NB4 (cell line): Measurements from ENCODE around the gene GALNT11.
"Not testable (repeated sequence)": the region's sequence is repeated elsewhere in the genome, so short reads cannot be mapped to it uniquely, and the experiment has no call there.

Experiments used
- TF ChIP-seq, protein P1 (sequence below): IDR thresholded peaks from 2 replicates; pipeline ENCODE4 v1.6.1; 2011; ENCODE audit warnings: low read depth, low read length
- TF ChIP-seq, protein P2 (sequence below): IDR thresholded peaks from one replicate; pipeline ENCODE4 v1.5.1; 2012; ENCODE audit warnings: low read depth, low read length

DNA sequence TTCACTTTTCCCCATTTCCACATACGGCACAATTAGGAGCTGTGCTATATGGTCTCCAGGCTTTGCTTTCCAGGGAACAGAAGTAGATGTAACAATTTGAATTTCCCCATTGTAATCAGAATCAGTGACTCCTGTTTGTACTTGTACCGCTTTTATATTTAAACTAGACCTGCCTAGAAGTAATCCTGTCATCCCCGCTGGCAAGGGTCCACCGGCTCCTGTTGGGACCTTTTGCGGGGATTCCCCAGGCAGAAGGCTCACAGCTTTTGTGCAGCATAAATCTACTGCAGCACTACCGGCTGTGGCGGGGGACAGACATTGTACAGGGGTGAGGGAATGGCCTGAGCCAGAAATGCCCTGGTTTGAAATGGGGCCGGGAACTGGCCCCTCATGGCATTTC, 17.6 kb downstream of the GALNT11 start:
- TF ChIP-seq, protein P1, sequence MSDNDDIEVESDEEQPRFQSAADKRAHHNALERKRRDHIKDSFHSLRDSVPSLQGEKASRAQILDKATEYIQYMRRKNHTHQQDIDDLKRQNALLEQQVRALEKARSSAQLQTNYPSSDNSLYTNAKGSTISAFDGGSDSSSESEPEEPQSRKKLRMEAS, result not testable (repeated sequence)
- TF ChIP-seq, protein P2, sequence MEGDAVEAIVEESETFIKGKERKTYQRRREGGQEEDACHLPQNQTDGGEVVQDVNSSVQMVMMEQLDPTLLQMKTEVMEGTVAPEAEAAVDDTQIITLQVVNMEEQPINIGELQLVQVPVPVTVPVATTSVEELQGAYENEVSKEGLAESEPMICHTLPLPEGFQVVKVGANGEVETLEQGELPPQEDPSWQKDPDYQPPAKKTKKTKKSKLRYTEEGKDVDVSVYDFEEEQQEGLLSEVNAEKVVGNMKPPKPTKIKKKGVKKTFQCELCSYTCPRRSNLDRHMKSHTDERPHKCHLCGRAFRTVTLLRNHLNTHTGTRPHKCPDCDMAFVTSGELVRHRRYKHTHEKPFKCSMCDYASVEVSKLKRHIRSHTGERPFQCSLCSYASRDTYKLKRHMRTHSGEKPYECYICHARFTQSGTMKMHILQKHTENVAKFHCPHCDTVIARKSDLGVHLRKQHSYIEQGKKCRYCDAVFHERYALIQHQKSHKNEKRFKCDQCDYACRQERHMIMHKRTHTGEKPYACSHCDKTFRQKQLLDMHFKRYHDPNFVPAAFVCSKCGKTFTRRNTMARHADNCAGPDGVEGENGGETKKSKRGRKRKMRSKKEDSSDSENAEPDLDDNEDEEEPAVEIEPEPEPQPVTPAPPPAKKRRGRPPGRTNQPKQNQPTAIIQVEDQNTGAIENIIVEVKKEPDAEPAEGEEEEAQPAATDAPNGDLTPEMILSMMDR, result not testable (repeated sequence)
